Skin of body (tissue), 2 donors: ENCODE measurements around the gene ALOXE3. TPM values are rescaled to one million over a fixed set of nuclear protein-coding genes. Genes with fewer than 3 reads are reported as not detected.
"Not testable (repeated sequence)": the region's sequence is repeated elsewhere in the genome, so short reads cannot be mapped to it uniquely, and the experiment has no call there.

Experiments used
- DNase-seq: peaks from one replicate; lab custom pipeline; 2025; lab: John Stamatoyannopoulos, UW
- total RNA-seq: library from RNA; depleted of rRNA; stranded (reverse); fragments of >200 nt; gene quantifications from one replicate; pipeline ENCODE4 v1.2.3, GENCODE V29; 2014

The ALOXE3 gene
- total RNA-seq, 1 donor from 2014 or later = 3.2 TPM

DNA sequence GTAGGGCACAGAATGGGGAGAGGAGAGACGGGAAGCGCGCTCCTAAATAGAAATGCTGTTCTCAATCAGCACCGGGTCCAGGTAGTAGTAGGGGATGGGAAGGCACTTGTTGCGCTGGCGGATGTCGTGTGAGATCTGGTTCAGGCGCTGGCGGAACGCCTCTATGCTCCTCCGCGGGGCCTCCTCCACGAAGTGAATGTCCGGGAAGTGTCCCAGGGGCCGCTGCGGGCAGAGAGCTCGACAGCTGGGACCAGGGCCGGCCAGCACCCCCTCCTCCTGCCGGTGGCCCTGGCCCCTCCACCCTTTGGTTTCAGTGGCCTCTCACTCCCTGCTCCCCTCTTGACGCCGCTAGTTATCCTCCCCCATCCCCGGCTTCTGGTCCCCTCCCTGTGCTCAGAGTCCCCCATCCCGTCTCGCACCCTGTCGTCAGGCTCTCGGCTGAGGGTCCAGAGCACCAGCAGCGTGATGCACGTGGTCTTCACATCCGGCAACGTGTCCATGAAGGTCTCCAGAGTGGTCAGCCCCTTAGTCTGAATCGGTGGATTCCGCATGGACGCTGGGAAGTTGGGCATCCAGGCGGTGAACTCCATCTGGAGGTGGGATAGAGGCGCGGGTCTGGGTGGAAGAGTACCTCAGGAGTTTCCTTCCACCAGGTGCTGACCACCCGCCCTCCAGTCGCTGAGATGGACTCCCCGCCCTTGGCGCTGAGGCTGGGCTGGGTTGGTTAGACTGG, 45.4 kb downstream of the ALOXE3 start:
- DNase-seq = no peak

GRCh38 chr17:8072341-8072728, 46.0 kb downstream of the ALOXE3 start:
- no peak for DNase-seq

- no peak for DNase-seq
These were observed 46.8 kb downstream of the ALOXE3 start for GRCh38 chr17:8071496-8071895.

- no peak for DNase-seq
These were observed 48.8 kb downstream of the ALOXE3 start for GRCh38 chr17:8069587-8069860.

- DNase-seq = no peak
These were observed 49.4 kb downstream of the ALOXE3 start for GRCh38 chr17:8068736-8069586.

DNA sequence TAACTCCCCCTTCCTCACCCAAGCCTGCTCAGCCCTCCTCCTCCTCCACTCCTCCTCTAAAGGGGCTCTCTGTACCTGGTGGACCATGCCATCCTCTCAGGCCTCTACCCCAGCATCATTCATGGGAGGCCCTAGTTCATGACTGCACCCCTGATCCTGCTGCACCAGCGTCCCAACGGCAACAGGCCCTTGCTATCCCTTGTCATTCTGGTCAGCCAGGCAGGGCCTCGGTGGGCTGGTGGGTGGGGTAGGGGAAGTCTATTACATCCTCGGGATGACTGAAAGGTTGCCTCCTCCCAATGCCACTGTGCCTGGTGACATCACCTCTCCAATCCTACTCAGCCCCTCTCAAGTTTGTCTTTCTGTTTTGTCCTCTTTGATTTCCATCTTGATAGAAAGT, 50.5 kb downstream of the ALOXE3 start:
- no peak for DNase-seq

GRCh38 chr17:8066841-8067775, 51.2 kb downstream of the ALOXE3 start:
- DNase-seq = no peak

- no peak for DNase-seq
These were observed 53.7 kb downstream of the ALOXE3 start for GRCh38 chr17:8064561-8065019.

- no peak for DNase-seq
These were observed 54.4 kb downstream of the ALOXE3 start for GRCh38 chr17:8063761-8064534.

DNA sequence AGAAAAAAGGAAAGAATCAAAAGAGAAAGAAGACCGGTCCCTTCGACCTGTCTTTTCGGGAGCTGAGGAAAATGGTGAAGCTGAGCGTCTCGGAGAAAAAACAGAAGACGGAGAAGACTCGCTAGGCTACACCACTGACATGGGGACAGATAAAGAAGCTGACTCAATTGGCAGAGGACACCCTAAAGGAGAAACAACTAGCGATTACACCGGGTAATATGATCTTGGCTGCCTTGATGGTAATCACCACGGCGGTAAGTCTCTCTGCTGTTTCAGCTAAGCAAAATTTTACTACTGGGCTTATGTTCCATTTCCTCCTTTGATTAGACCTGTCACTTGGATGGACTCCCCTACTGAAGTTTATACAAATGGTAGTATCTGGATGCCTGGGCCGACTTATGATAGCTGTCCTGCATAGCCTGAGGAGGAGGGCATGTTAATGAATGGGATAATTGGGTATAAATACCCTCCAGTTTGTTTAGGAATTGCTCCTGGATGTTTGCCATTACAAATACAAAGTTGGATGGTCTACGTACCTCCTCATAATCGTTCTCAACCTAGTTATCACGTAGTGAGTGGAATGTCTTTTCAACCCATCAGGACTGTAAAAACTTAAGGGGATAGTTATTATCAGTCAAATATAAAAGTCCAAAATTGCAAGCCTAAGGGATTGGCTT, 55.4 kb downstream of the ALOXE3 start:
- no peak for DNase-seq

GRCh38 chr17:8062435-8062806, 55.9 kb downstream of the ALOXE3 start:
- no peak for DNase-seq

- DNase-seq = not testable (repeated sequence)
These were observed 56.5 kb downstream of the ALOXE3 start for GRCh38 chr17:8061851-8062250.

- DNase-seq = peak; percentile 26
These were observed 58.0 kb downstream of the ALOXE3 start for GRCh38 chr17:8060274-8060673.

DNA sequence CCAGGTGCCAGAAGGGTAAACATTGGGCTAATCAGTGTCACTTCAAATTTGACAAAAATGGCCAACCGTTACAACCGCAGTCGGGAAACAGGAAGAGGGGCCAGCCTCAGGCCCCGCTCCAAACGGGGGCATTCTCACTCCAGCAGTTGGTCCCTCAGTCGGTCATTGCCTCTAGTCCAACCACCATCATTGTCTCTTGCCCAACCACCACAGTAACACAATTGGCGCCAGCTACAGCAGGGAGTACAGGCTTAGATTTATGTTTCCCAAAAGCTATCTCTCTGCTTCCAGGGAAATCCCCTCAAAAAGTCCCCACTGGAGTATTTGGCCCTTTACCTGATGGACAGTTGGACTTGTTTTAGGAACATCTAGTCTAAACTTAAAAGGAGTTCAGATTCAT, 59.2 kb downstream of the ALOXE3 start:
- DNase-seq = no peak

- peak; percentile 74 for DNase-seq
These were observed 60.6 kb downstream of the ALOXE3 start for GRCh38 chr17:8057691-8058114.

DNA sequence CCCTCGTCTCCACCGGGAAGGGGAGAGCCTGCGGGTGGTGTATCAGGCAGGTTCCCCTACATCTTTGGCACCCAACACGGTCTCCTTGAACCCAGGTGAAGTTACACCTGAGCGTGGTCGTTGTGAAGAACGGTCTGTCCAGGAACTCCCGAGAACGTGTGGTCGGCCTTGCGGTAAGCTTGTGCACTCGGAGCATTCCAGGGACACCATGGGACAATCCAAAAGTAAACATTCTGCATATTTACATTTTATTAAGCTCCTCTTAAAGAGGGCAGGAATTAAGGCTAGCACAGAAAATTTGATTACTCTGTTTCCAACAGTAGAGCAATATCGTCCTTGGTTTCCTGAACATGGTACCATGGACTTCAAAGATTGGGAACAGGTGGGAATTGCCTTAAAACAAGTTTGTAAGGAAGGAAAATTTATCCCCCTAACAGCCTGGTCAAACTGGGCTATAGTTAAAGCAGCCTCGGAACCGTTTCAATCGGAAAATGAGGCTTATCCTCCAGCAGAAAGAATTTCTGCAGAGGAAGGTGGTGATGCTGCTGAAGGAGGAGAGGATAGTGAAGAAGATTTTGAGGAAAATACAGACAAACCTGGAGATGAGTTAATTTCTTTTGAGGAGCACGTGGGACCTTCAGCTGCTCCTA, 61.2 kb downstream of the ALOXE3 start:
- no peak for DNase-seq

DNA sequence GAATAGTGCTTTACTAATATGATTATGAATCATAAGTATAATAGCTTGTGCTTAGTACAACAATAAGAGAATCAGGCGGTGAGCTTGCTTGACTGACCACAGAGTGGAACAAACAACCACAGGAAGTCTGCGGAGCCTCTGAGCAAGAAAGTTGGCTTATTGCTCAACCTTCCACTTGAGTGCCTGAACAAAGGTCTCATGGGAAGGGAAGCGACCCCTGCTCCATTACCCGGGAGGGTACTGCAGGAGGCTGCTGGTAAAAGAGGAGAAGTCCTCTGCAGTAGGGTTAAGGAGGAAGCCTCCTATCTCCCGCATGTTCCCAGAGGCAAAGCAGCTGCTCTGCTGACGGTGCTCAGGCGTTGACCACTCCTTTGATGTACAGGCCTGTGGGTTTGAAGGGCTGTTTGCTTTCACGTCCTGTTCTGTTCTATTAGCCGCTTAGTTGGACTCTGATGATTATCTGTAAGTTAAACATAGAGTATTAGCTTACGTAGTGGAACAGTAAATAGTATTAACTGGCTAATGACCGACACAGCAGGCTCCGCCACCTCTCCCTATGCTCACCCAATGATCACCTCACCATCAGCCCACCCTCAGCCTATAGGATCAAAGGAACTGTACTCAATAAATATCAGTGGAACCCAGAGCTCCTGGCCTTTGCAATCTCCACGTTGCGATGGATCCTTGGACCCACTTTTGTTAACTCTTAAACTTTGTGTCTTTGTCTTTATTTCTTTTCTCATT, 61.9 kb downstream of the ALOXE3 start:
- no peak for DNase-seq

DNA sequence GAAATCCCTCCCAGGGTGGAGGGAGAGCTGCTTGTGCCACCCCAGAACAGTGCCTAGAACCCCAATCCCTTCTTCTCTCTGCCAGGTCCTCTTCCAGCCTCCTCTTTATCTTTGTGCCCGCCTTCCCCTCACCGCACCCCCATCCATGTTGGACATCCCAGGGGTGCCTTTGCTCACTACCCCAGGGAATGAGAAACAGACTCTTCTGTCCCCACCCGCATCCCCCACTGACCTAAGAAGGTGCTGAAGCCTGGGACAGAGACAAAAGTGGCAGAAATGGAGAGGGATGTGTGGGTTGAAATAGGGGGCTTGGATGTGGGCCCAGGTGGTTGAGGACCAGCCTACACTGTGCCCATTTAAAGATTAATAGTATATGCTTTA, 62.5 kb downstream of the ALOXE3 start:
- no peak for DNase-seq

- no peak for DNase-seq
These were observed 64.7 kb downstream of the ALOXE3 start for GRCh38 chr17:8053600-8053999.
